ENCODE results near the gene MED10. TPM values are rescaled to one million over a fixed set of nuclear protein-coding genes. Genes with fewer than 3 reads are reported as not detected.

MED10 gene
- total and polyA plus RNA-seq, 7 donors = 29.2 to 67.6 (median 38.4) TPM

GRCh38 chr5:6356578-6357164 lies 21.7 kb downstream of the MED10 start:
- Histone ChIP-seq H3K36me3 (peaks cover 0 to 16% (median 0%) of the 10 kb centered on the region in 4 donors), H3K4me3 (no peak overlapping the region), H3K4me1 (no peaks in the 10 kb centered on the region), H3K9me3 (no peaks in the 10 kb centered on the region), H3K27ac (no peak overlapping the region), H3K27me3 (no peaks in the 10 kb centered on the region)
- intact Hi-C loops (cut with DNase I) = no loop called here
- TF ChIP-seq CTCF (IDR thresholded peaks at IDR 0.05) (no peak), EP300 (IDR thresholded peaks at IDR 0.05) (no peak), POLR2AphosphoS5 (IDR thresholded peaks at IDR 0.05) (no peak), POLR2A (IDR thresholded peaks at IDR 0.05) (no peak)
- DNase-seq = no peak
- WGBS, 2 donors = 95% methylated on average over 16 of the region's 16 CpGs

- no peak overlapping the region for H3K27ac ChIP-seq
- H3K27me3 ChIP-seq = no peaks in the 10 kb centered on the region
- H3K4me1 ChIP-seq = no peaks in the 10 kb centered on the region
- H3K9me3 ChIP-seq = no peaks in the 10 kb centered on the region
- peaks cover 0 to 9% (median 0%) of the 10 kb centered on the region in 4 donors for H3K36me3 ChIP-seq
- no peak overlapping the region for H3K4me3 ChIP-seq
- intact Hi-C loops (cut with DNase I) = no loop called here
- DNase-seq = no peak
- no peak for TF ChIP-seq EP300 (IDR thresholded peaks at IDR 0.05)
- no peak for TF ChIP-seq CTCF (IDR thresholded peaks at IDR 0.05)
- TF ChIP-seq POLR2A (IDR thresholded peaks at IDR 0.05) = no peak
- no peak for TF ChIP-seq POLR2AphosphoS5 (IDR thresholded peaks at IDR 0.05)
- WGBS, 2 donors = 74 to 81% methylated on average over 6 of the region's 6 CpGs
Observed at GRCh38 chr5:6355294-6355693, 23.1 kb downstream of the MED10 start.

DNA sequence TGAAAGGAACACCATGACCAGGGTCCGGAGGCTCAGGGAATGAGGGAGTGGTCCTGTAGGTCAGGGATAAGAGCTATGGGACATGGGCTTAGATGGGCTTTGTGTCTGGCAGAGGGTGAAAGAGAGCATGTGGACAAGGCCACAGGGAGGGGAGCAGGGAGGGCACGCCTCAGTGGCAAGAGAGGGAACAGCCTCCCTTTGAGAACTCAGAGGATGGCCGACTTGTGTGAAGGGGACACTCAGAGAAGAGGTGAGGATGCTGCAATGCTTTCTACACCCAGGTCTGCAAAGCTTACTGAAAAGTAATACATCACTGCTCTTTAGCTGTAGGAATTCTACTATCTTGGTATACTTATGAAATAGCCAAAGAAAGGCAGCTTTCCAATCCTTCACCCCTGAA lies 23.5 kb downstream of the MED10 start:
- Histone ChIP-seq H3K4me1 (no peaks in the 10 kb centered on the region), H3K4me3 (no peak overlapping the region), H3K36me3 (peaks cover 0 to 9% (median 0%) of the 10 kb centered on the region in 4 donors), H3K9me3 (no peaks in the 10 kb centered on the region), H3K27me3 (no peaks in the 10 kb centered on the region), H3K27ac (no peak overlapping the region)
- no peak for DNase-seq
- TF ChIP-seq POLR2A (IDR thresholded peaks at IDR 0.05) = no peak
- no peak for TF ChIP-seq EP300 (IDR thresholded peaks at IDR 0.05)
- TF ChIP-seq POLR2AphosphoS5 (IDR thresholded peaks at IDR 0.05) = no peak
- TF ChIP-seq CTCF (IDR thresholded peaks at IDR 0.05) = no peak
- intact Hi-C loops (cut with DNase I) = no loop called here
- 56 to 88% methylated on average over 3 of the region's 3 CpGs for WGBS, 2 donors

GRCh38 chr5:6353602-6354302 lies 24.6 kb downstream of the MED10 start:
- H3K27me3 ChIP-seq = no peaks in the 10 kb centered on the region
- DNase-seq = no peak
- intact Hi-C loops (cut with DNase I) = no loop called here
- H3K9me3 ChIP-seq = no peaks in the 10 kb centered on the region
- H3K27ac ChIP-seq = no peak overlapping the region
- no peak overlapping the region for H3K4me3 ChIP-seq
- peaks cover 0 to 9% (median 0%) of the 10 kb centered on the region in 4 donors for H3K36me3 ChIP-seq
- no peak for TF ChIP-seq EP300 (IDR thresholded peaks at IDR 0.05)
- TF ChIP-seq POLR2A (IDR thresholded peaks at IDR 0.05) = no peak
- TF ChIP-seq CTCF (IDR thresholded peaks at IDR 0.05) = no peak
- no peak for TF ChIP-seq POLR2AphosphoS5 (IDR thresholded peaks at IDR 0.05)
- H3K4me1 ChIP-seq = no peaks in the 10 kb centered on the region
- 83 to 86% methylated on average over 13 of the region's 13 CpGs for WGBS, 2 donors
